ENCODE results near the gene FRS3.

Gene FRS3

GRCh38 chr6:41780551-41781365 lies 1.1 kb upstream of the FRS3 start, which contains the start of gene PRICKLE4:
TSS of gene PRICKLE4 (plus strand) at chr6:41780782. CDS start at chr6:41783474, 2,692 bp downstream.
- Histone ChIP-seq H3K9ac (ENCODE audit: low read length) (peak within 1 kb of the TSS; percentile 25), H3K4me3 (ENCODE audit: low read depth, low read length) (peak within 1 kb of the TSS; percentile 82), H3K27me3 (ENCODE audit: control insufficient read depth, insufficient read depth, low read length) (peaks cover 49% of the 10 kb centered on the region), H3K36me3 (ENCODE audit: control insufficient read depth, insufficient read depth, low read length) (no peaks in the 10 kb centered on the region), H3K4me1 (ENCODE audit: control insufficient read depth, insufficient read depth, low read length) (peaks cover 14% of the 10 kb centered on the region), H3K27ac (ENCODE audit: low read depth, low read length) (no peak within 1 kb of the TSS), H3K9me3 (ENCODE audit: control insufficient read depth, insufficient read depth, low read depth, low read length) (no peaks in the 10 kb centered on the region)

- Histone ChIP-seq H3K9me3 (ENCODE audit: control insufficient read depth, insufficient read depth, low read depth, low read length) (no peaks in the 10 kb centered on the region), H3K27me3 (ENCODE audit: control insufficient read depth, insufficient read depth, low read length) (peaks cover 35% of the 10 kb centered on the region), H3K9ac (ENCODE audit: low read length) (no peak overlapping the region), H3K4me3 (ENCODE audit: low read depth, low read length) (peak overlapping the region; percentile 82), H3K4me1 (ENCODE audit: control insufficient read depth, insufficient read depth, low read length) (peaks cover 12% of the 10 kb centered on the region), H3K36me3 (ENCODE audit: control insufficient read depth, insufficient read depth, low read length) (peaks cover 13% of the 10 kb centered on the region), H3K27ac (ENCODE audit: low read depth, low read length) (no peak overlapping the region)
Measured at GRCh38 chr6:41779336-41779735, 364 bp downstream of the FRS3 start.

- H3K27ac ChIP-seq (ENCODE audit: low read depth, low read length): no peak overlapping the region
- H3K9ac ChIP-seq (ENCODE audit: low read length): no peak overlapping the region
- peaks cover 16% of the 10 kb centered on the region for H3K36me3 ChIP-seq (ENCODE audit: control insufficient read depth, insufficient read depth, low read length)
- peaks cover 30% of the 10 kb centered on the region for H3K27me3 ChIP-seq (ENCODE audit: control insufficient read depth, insufficient read depth, low read length)
- H3K9me3 ChIP-seq (ENCODE audit: control insufficient read depth, insufficient read depth, low read depth, low read length): no peaks in the 10 kb centered on the region
- H3K4me1 ChIP-seq (ENCODE audit: control insufficient read depth, insufficient read depth, low read length): peaks cover 12% of the 10 kb centered on the region
- H3K4me3 ChIP-seq (ENCODE audit: low read depth, low read length): peak overlapping the region; percentile 82
Measured at GRCh38 chr6:41778895-41779294, 805 bp downstream of the FRS3 start.

GRCh38 chr6:41777551-41778285 lies 2.0 kb downstream of the FRS3 start:
- Histone ChIP-seq H3K27ac (ENCODE audit: low read depth, low read length) (no peak overlapping the region), H3K9ac (ENCODE audit: low read length) (no peak overlapping the region), H3K4me1 (ENCODE audit: control insufficient read depth, insufficient read depth, low read length) (peaks cover 12% of the 10 kb centered on the region), H3K36me3 (ENCODE audit: control insufficient read depth, insufficient read depth, low read length) (peaks cover 19% of the 10 kb centered on the region), H3K4me3 (ENCODE audit: low read depth, low read length) (no peak overlapping the region), H3K27me3 (ENCODE audit: control insufficient read depth, insufficient read depth, low read length) (peaks cover 19% of the 10 kb centered on the region), H3K9me3 (ENCODE audit: control insufficient read depth, insufficient read depth, low read depth, low read length) (no peaks in the 10 kb centered on the region)

- no peaks in the 10 kb centered on the region for H3K27me3 ChIP-seq (ENCODE audit: control insufficient read depth, insufficient read depth, low read length)
- no peak overlapping the region for H3K4me3 ChIP-seq (ENCODE audit: low read depth, low read length)
- H3K9ac ChIP-seq (ENCODE audit: low read length): no peak overlapping the region
- peaks cover 38% of the 10 kb centered on the region for H3K36me3 ChIP-seq (ENCODE audit: control insufficient read depth, insufficient read depth, low read length)
- H3K9me3 ChIP-seq (ENCODE audit: control insufficient read depth, insufficient read depth, low read depth, low read length): no peaks in the 10 kb centered on the region
- peaks cover 7% of the 10 kb centered on the region for H3K4me1 ChIP-seq (ENCODE audit: control insufficient read depth, insufficient read depth, low read length)
- H3K27ac ChIP-seq (ENCODE audit: low read depth, low read length): no peak overlapping the region
Measured at GRCh38 chr6:41775293-41775882, 4.3 kb downstream of the FRS3 start.

- no peaks in the 10 kb centered on the region for H3K27me3 ChIP-seq (ENCODE audit: control insufficient read depth, insufficient read depth, low read length)
Measured at GRCh38 chr6:41774841-41775240, 4.9 kb downstream of the FRS3 start.

GRCh38 chr6:41771058-41771983 lies 8.4 kb downstream of the FRS3 start:
- H3K4me3 ChIP-seq (ENCODE audit: low read depth, low read length): no peak overlapping the region

More at GRCh38 chr6:41774841-41775240, 4.9 kb downstream of the FRS3 start:
- Histone ChIP-seq H3K4me1 (ENCODE audit: control insufficient read depth, insufficient read depth, low read length) (peaks cover 7% of the 10 kb centered on the region), H3K9ac (ENCODE audit: low read length) (no peak overlapping the region), H3K4me3 (ENCODE audit: low read depth, low read length) (no peak overlapping the region), H3K9me3 (ENCODE audit: control insufficient read depth, insufficient read depth, low read depth, low read length) (no peaks in the 10 kb centered on the region), H3K36me3 (ENCODE audit: control insufficient read depth, insufficient read depth, low read length) (peaks cover 41% of the 10 kb centered on the region), H3K27ac (ENCODE audit: low read depth, low read length) (no peak overlapping the region)

GRCh38 chr6:41770381-41771057 lies 9.2 kb downstream of the FRS3 start:
- H3K9me3 ChIP-seq (ENCODE audit: control insufficient read depth, insufficient read depth, low read depth, low read length): no peaks in the 10 kb centered on the region
- peaks cover 40% of the 10 kb centered on the region for H3K36me3 ChIP-seq (ENCODE audit: control insufficient read depth, insufficient read depth, low read length)
- no peak overlapping the region for H3K9ac ChIP-seq (ENCODE audit: low read length)
- H3K27ac ChIP-seq (ENCODE audit: low read depth, low read length): no peak overlapping the region
- H3K27me3 ChIP-seq (ENCODE audit: control insufficient read depth, insufficient read depth, low read length): no peaks in the 10 kb centered on the region
- H3K4me1 ChIP-seq (ENCODE audit: control insufficient read depth, insufficient read depth, low read length): peaks cover 19% of the 10 kb centered on the region; the same call in 1 of the 2 replicates
- H3K4me3 ChIP-seq (ENCODE audit: low read depth, low read length): no peak overlapping the region

More at GRCh38 chr6:41771058-41771983, 8.4 kb downstream of the FRS3 start:
- H3K9me3 ChIP-seq (ENCODE audit: control insufficient read depth, insufficient read depth, low read depth, low read length): no peaks in the 10 kb centered on the region
- H3K9ac ChIP-seq (ENCODE audit: low read length): no peak overlapping the region
- H3K27me3 ChIP-seq (ENCODE audit: control insufficient read depth, insufficient read depth, low read length): no peaks in the 10 kb centered on the region
- peaks cover 41% of the 10 kb centered on the region for H3K36me3 ChIP-seq (ENCODE audit: control insufficient read depth, insufficient read depth, low read length)
- peaks cover 19% of the 10 kb centered on the region; the same call in 1 of the 2 replicates for H3K4me1 ChIP-seq (ENCODE audit: control insufficient read depth, insufficient read depth, low read length)
- no peak overlapping the region for H3K27ac ChIP-seq (ENCODE audit: low read depth, low read length)

GRCh38 chr6:41769376-41769775 lies 10.3 kb downstream of the FRS3 start:
- Histone ChIP-seq H3K4me3 (ENCODE audit: low read depth, low read length) (no peak overlapping the region), H3K27me3 (ENCODE audit: control insufficient read depth, insufficient read depth, low read length) (no peaks in the 10 kb centered on the region), H3K36me3 (ENCODE audit: control insufficient read depth, insufficient read depth, low read length) (peaks cover 29% of the 10 kb centered on the region), H3K9ac (ENCODE audit: low read length) (no peak overlapping the region), H3K9me3 (ENCODE audit: control insufficient read depth, insufficient read depth, low read depth, low read length) (no peaks in the 10 kb centered on the region), H3K27ac (ENCODE audit: low read depth, low read length) (no peak overlapping the region), H3K4me1 (ENCODE audit: control insufficient read depth, insufficient read depth, low read length) (peaks cover 19% of the 10 kb centered on the region; the same call in 1 of the 2 replicates)

Measured in HUES6 (cell line).